Mesenchymal stem cell (in vitro differentiated cells and primary cell): Measurements from ENCODE around the gene CMTM1.

Experiments
- DNase-seq: peaks from one replicate; pipeline ENCODE4 v3.0.0-alpha.2; 2013
- H2AFZ ChIP-seq: one replicate; pipeline ENCODE4 v1.6.1; 2013; ENCODE audit warnings: low read depth, mild to moderate bottlenecking, control low read depth, inconsistent platforms, low read length, moderate library complexity
- H2AK5ac ChIP-seq: 2 replicates; pipeline ENCODE4 v1.6.1; 2013; ENCODE audit warnings: low read length, moderate library complexity, mild to moderate bottlenecking, inconsistent platforms; ENCODE audit not compliant: severe bottlenecking
- H2BK120ac ChIP-seq: one replicate; pipeline ENCODE4 v1.6.1; 2013; ENCODE audit warnings: low read depth, mild to moderate bottlenecking, inconsistent platforms, low read length, moderate library complexity
- H2BK12ac ChIP-seq, 2 experiments: one replicate each; pipeline ENCODE4 v1.6.1; 2013; ENCODE audit warnings: inconsistent platforms in 2 of 2, low read length in 2 of 2, mild to moderate bottlenecking in 2 of 2, moderate library complexity in 2 of 2, control low read depth in 1 of 2
- H2BK15ac ChIP-seq: one replicate; pipeline ENCODE4 v1.6.1; 2013; ENCODE audit warnings: mild to moderate bottlenecking, low read depth, inconsistent platforms; ENCODE audit not compliant: poor library complexity, severe bottlenecking
- H2BK5ac ChIP-seq: 2 replicates; pipeline ENCODE4 v1.6.1; 2013; ENCODE audit warnings: low read depth, mild to moderate bottlenecking, low read length, control low read depth, inconsistent platforms; ENCODE audit not compliant: poor library complexity, severe bottlenecking
- H3K14ac ChIP-seq, 2 experiments: one replicate each; pipeline ENCODE4 v1.6.1; 2013; ENCODE audit warnings: inconsistent platforms in 2 of 2, low read length in 2 of 2, control low read depth in 1 of 2, mild to moderate bottlenecking in 1 of 2, moderate library complexity in 1 of 2
- H3K18ac ChIP-seq, 2 experiments: one replicate each; pipeline ENCODE4 v1.6.1; 2013; ENCODE audit warnings: inconsistent platforms in 2 of 2, low read length in 2 of 2, control low read depth in 1 of 2, low read depth in 1 of 2, mild to moderate bottlenecking in 1 of 2
- H3K23ac ChIP-seq, 2 experiments: one replicate each; pipeline ENCODE4 v1.6.1; 2013; ENCODE audit warnings: inconsistent platforms in 2 of 2, low read length in 2 of 2, mild to moderate bottlenecking in 2 of 2, moderate library complexity in 2 of 2, control low read depth in 1 of 2
- H3K27ac ChIP-seq: 2 replicates; pipeline ENCODE4 v1.5.1; 2013; ENCODE audit warnings: mild to moderate bottlenecking, moderate library complexity, low read length, control low read depth, inconsistent platforms; ENCODE audit not compliant: poor library complexity, severe bottlenecking
- H3K27me3 ChIP-seq, 2 experiments: 2 replicates each; pipeline versions ENCODE4 v1.6.1 to v1.7.0; 2013; ENCODE audit warnings: low read length in 2 of 2, mild to moderate bottlenecking in 2 of 2, moderate library complexity in 2 of 2, control low read depth in 1 of 2, inconsistent platforms in 1 of 2; ENCODE audit not compliant: control insufficient read depth in 1 of 2, insufficient read depth in 1 of 2
- H3K36me3 ChIP-seq, 2 experiments: 2 replicates each; pipeline versions ENCODE4 v1.6.1 to v1.7.0; 2013; ENCODE audit warnings: low read length in 2 of 2, control low read depth in 1 of 2, inconsistent platforms in 1 of 2, low read depth in 1 of 2, mild to moderate bottlenecking in 1 of 2; ENCODE audit not compliant: insufficient read depth in 2 of 2, control insufficient read depth in 1 of 2
- H3K4ac ChIP-seq, 2 experiments: one replicate each; pipeline ENCODE4 v1.6.1; 2013; ENCODE audit warnings: inconsistent platforms in 2 of 2, low read length in 2 of 2, mild to moderate bottlenecking in 2 of 2, moderate library complexity in 2 of 2, control low read depth in 1 of 2, low read depth in 1 of 2
- H3K4me1 ChIP-seq: 2 replicates; pipeline ENCODE4 v1.6.1; 2013; ENCODE audit warnings: low read depth, low read length, control low read depth; ENCODE audit not compliant: control insufficient read depth, insufficient read depth
- H3K4me2 ChIP-seq: 2 replicates; pipeline ENCODE4 v1.6.1; 2013; ENCODE audit warnings: low read length, mild to moderate bottlenecking, inconsistent platforms; ENCODE audit not compliant: poor library complexity, severe bottlenecking
- H3K4me3 ChIP-seq, 2 experiments: 2 replicates each; pipeline versions ENCODE4 v1.5.1 to v1.7.0; 2013; ENCODE audit warnings: low read length in 2 of 2, mild to moderate bottlenecking in 2 of 2, control low read depth in 1 of 2, low read depth in 1 of 2; ENCODE audit not compliant: insufficient read depth in 1 of 2
- H3K79me1 ChIP-seq: replicated peaks from 2 replicates; pipeline ENCODE4 v1.6.1; 2013; ENCODE audit warnings: mild to moderate bottlenecking, control low read depth, low read length, inconsistent platforms; ENCODE audit not compliant: poor library complexity, severe bottlenecking
- H3K9ac ChIP-seq: 2 replicates; pipeline ENCODE4 v1.7.0; 2013; ENCODE audit warnings: mild to moderate bottlenecking, low read length, moderate library complexity
- H3K9me3 ChIP-seq: 2 replicates; pipeline ENCODE4 v1.7.0; 2013; ENCODE audit warnings: mild to moderate bottlenecking, low read length; ENCODE audit not compliant: control insufficient read depth
- H4K8ac ChIP-seq: one replicate; pipeline ENCODE4 v1.6.1; 2013; ENCODE audit warnings: inconsistent platforms, mild to moderate bottlenecking, low read length, moderate library complexity
- H4K91ac ChIP-seq: one replicate; pipeline ENCODE4 v1.6.1; 2013; ENCODE audit warnings: mild to moderate bottlenecking, low read length, inconsistent platforms
- WGBS: methylation state at CpG from one replicate; pipeline ENCODE4 v1.1.7; 2013; ENCODE audit warnings: mixed read lengths; 5-methylcytosine and 5-hydroxymethylcytosine counted together

The CMTM1 gene

DNA sequence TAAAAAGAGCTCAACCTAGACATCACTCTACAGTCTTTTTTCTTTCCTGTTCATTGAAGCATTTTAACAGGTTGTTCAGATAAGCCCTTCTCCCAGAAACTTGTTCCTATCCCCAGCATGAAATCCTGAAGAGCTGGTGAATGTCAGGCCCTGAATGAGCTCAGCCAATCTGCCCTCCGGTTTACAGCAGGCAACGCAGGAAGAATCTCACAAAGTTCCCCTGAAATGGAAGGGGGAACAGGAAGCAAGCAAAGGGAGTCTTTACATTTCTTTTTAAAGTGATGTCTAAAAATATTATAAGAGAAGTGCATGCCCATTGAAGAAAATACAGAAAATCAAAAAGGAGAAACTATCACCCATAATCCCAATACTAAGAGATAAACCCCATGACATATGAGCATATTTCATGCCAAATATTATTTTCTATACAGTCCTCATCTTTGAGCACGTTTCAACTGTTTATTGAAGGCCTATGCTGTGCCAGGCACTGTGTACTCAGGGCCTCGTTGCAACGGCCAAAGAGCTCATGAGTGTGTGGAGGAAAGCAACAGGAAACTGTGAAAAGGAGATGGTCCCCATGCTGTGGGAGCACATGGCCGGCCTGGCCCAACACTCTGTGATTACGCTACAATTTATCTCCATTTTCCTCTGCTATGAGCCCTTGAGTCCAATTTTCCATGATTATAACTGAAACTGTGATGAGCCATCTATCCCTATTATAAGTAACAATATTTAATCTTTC is 22.1 kb upstream of the CMTM1 start:
- 83% methylated on average over 7 of the region's 7 CpGs for WGBS
- Histone ChIP-seq H3K4me3 (no peak overlapping the region), H3K27ac (no peak overlapping the region), H2BK15ac (no peak overlapping the region), H3K9me3 (no peaks in the 10 kb centered on the region), H3K4ac (no peak overlapping the region), H3K9ac (no peak overlapping the region), H3K79me1 (peaks cover 19% of the 10 kb centered on the region), H2AFZ (no peak overlapping the region), H3K36me3 (peaks cover 28 to 66% of the 10 kb centered on the region in 2 experiments), H2AK5ac (no peak overlapping the region), H3K23ac (no peak overlapping the region), H2BK12ac (no peak overlapping the region), H4K8ac (no peak overlapping the region), H3K4me1 (peaks cover 23% of the 10 kb centered on the region), H2BK5ac (no peak overlapping the region), H2BK120ac (no peak overlapping the region), H3K4me2 (no peak overlapping the region), H3K14ac (no peak overlapping the region), H3K27me3 (no peaks in the 10 kb centered on the region), H3K18ac (no peak overlapping the region), H4K91ac (no peak overlapping the region)
- no peak for DNase-seq

DNA sequence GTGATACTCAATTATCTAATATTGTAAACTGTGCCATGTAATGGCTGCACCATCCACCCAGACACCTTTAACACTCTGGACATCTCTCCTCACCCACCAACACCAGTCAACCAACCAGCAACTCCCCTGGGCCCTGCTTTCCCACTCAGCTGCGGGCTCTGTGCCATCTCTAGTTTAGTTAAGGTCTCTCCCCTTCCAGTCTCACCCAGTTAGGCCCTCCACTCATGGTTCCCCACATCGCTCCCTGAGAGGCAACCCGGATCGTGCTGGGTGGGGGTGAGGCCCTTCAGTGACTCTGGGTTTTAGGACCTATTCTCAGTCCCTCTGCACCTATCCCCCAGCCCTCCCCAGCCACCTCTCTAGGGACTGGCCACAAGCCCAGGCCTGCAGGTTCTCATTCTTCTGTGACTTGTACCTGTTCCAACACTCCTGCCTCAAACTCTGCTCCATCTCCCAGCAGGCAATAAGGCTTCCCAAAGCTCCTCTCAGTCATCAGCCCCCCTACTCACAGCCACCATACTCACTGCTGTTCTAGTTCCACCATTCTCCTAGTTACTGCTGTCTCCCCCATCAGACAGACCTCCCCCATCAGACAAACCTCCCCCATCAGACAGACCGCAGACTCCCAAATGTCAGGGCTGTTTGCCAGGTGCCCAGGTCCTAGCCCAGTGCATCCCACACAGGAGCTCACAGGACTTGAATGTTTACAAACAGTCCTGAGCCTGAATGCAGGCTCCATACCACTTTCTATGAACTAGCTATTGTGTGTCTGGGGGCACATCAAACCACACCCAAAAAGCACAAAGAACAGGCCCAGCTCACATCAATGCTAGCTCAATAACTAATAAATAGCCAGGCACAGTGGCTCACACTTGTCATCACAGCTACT is 18.9 kb upstream of the CMTM1 start:
- no peak overlapping the region for H3K4me3 ChIP-seq
- H2BK15ac ChIP-seq = no peak overlapping the region
- H2BK5ac ChIP-seq = peak overlapping the region; percentile 15
- no peak overlapping the region for H2BK12ac ChIP-seq
- no peak overlapping the region for H3K9ac ChIP-seq
- peak overlapping the region; percentile 85 for H2AK5ac ChIP-seq
- no peak overlapping the region for H2BK120ac ChIP-seq
- no peak overlapping the region for H3K4me2 ChIP-seq
- H3K14ac ChIP-seq = peak overlapping the region in 1 of 2 experiments; percentile 5
- WGBS = 98% methylated on average over 5 of the region's 5 CpGs
- H3K4me1 ChIP-seq = peaks cover 32% of the 10 kb centered on the region
- H3K23ac ChIP-seq = peak overlapping the region in 1 of 2 experiments; percentile 70
- no peak overlapping the region for H4K8ac ChIP-seq
- no peaks in the 10 kb centered on the region for H3K27me3 ChIP-seq
- H3K79me1 ChIP-seq = peaks cover 30% of the 10 kb centered on the region
- peaks cover 20 to 42% of the 10 kb centered on the region in 2 experiments for H3K36me3 ChIP-seq
- no peak overlapping the region for H3K27ac ChIP-seq
- H4K91ac ChIP-seq = no peak overlapping the region
- H3K4ac ChIP-seq = no peak overlapping the region
- no peak overlapping the region for H3K18ac ChIP-seq
- H3K9me3 ChIP-seq = no peaks in the 10 kb centered on the region
- no peak for DNase-seq
- no peak overlapping the region for H2AFZ ChIP-seq

DNA sequence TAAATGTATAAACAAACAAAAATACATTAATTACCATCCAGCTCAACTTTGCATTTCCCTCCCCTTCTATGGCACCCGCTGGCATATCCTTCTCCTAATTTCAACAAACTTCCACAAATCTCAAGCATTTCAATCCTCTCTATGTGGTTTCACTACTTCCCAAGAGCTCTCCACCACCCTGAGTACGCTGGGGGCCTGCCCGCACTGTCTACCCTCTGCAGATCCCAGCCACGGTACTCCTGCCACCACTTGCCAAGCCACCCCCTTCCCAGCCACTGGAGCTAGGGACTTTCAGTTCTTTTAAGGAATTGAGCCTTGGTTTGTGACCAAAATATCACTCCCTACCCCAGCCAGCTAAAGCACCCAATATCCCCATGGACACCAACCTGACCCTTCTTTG is 18.2 kb upstream of the CMTM1 start:
- Histone ChIP-seq H3K9me3 (no peaks in the 10 kb centered on the region), H2BK15ac (no peak overlapping the region), H2BK12ac (no peak overlapping the region), H2BK120ac (no peak overlapping the region), H4K8ac (peak overlapping the region; percentile 51), H3K36me3 (peaks cover 19 to 41% of the 10 kb centered on the region in 2 experiments), H2BK5ac (peak overlapping the region; percentile 24), H3K4me1 (peaks cover 38% of the 10 kb centered on the region), H3K9ac (no peak overlapping the region), H3K27ac (no peak overlapping the region), H3K23ac (no peak overlapping the region), H2AFZ (no peak overlapping the region), H3K14ac (no peak overlapping the region), H3K4me3 (peak overlapping the region in 1 of 2 experiments; percentile 92), H3K4ac (no peak overlapping the region), H3K79me1 (peaks cover 35% of the 10 kb centered on the region), H2AK5ac (peak overlapping the region; percentile 95), H4K91ac (no peak overlapping the region), H3K18ac (no peak overlapping the region), H3K27me3 (no peaks in the 10 kb centered on the region), H3K4me2 (no peak overlapping the region)
- WGBS = 98% methylated on average over 4 of the region's 4 CpGs
- DNase-seq = no peak

DNA sequence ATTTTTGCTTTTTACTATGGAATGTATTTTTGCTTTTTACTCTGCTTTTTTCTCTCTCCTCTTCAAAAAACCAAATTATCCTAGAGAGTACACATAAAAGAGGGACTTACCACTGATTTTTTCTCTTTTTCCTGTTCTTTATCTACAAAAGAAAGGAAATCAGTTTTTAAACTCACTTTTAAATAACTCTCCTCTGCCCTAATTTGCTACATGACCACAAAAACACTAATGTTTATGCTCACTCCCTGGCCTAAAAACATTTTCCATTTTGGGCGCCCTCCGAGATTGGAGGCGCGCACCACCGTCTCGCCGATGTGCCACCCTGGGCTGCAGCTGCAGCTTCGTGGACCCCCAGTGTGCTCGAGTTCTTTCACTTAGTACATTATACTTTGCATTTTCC is 17.4 kb upstream of the CMTM1 start:
- H4K8ac ChIP-seq = peak overlapping the region; percentile 99
- no peak overlapping the region for H2BK15ac ChIP-seq
- H3K4me1 ChIP-seq = peaks cover 38% of the 10 kb centered on the region
- H2BK12ac ChIP-seq = peak overlapping the region in 1 of 2 experiments; percentile 17
- no peak overlapping the region for H3K23ac ChIP-seq
- no peaks in the 10 kb centered on the region for H3K27me3 ChIP-seq
- peak overlapping the region; percentile 78 for H2AK5ac ChIP-seq
- peak overlapping the region in 1 of 2 experiments; percentile 92 for H3K4ac ChIP-seq
- H3K4me2 ChIP-seq = peak overlapping the region; percentile 93
- H2BK120ac ChIP-seq = no peak overlapping the region
- H4K91ac ChIP-seq = peak overlapping the region; percentile 88
- peak overlapping the region; percentile 98 for H3K9ac ChIP-seq
- peaks cover 13 to 33% of the 10 kb centered on the region in 2 experiments for H3K36me3 ChIP-seq
- no peak overlapping the region for H2AFZ ChIP-seq
- peak overlapping the region in 1 of 2 experiments; percentile 44 for H3K18ac ChIP-seq
- peak overlapping the region in 1 of 2 experiments; percentile 7 for H3K14ac ChIP-seq
- DNase-seq = no peak
- peak overlapping the region; percentile 67 to 92 for H3K4me3 ChIP-seq
- H3K9me3 ChIP-seq = no peaks in the 10 kb centered on the region
- H3K27ac ChIP-seq = peak overlapping the region; percentile 90
- WGBS = 98% methylated on average over 9 of the region's 9 CpGs
- H3K79me1 ChIP-seq = peaks cover 35% of the 10 kb centered on the region
- no peak overlapping the region for H2BK5ac ChIP-seq
